Stimulated activated CD4-positive, alpha-beta T cell treated with anti-CD3 and anti-CD28 coated beads, TNF-alpha, amount 100 ng/mL, for 1 hour (primary cell): ENCODE results near the gene NUDT21.
"Not testable (repeated sequence)": the region's sequence is repeated elsewhere in the genome, so short reads cannot be mapped to it uniquely, and the experiment has no call there.

ENCODE experiments used
- DNase-seq, 3 donors: peaks; one replicate each; pipeline ENCODE4 v3.0.0-alpha.2; 2020; ENCODE audit warnings: low read depth in 3 of 3, low spot score in 1 of 3

The NUDT21 gene

GRCh38 chr16:56450986-56451752 is at the start of gene NUDT21, which contains the start of gene OGFOD1:
Gene NUDT21 (minus strand): TSS chr16:56451332. CDS start chr16:56451202, 130 bp downstream.
Gene OGFOD1 (plus strand): TSS chr16:56451554. CDS start chr16:56451613, 59 bp downstream.
- DNase-seq: peak; percentile 70 to 83 (median 77)

- DNase-seq: no peak
Measured at GRCh38 chr16:56493815-56494214, 42.7 kb upstream of the NUDT21 start.

- no peak for DNase-seq
Measured at GRCh38 chr16:56493126-56493525, 42.0 kb upstream of the NUDT21 start.

GRCh38 chr16:56491657-56492261 is 40.6 kb upstream of the NUDT21 start:
- no peak for DNase-seq

GRCh38 chr16:56488868-56489267 is 37.7 kb upstream of the NUDT21 start:
- DNase-seq: not testable (repeated sequence)

GRCh38 chr16:56488035-56488434 is 36.9 kb upstream of the NUDT21 start:
- DNase-seq: no peak

GRCh38 chr16:56483394-56483793 is 32.3 kb upstream of the NUDT21 start:
- DNase-seq: no peak

GRCh38 chr16:56482683-56483236 is 31.6 kb upstream of the NUDT21 start:
- no peak for DNase-seq

- DNase-seq: no peak
Measured at GRCh38 chr16:56481468-56482122, 30.5 kb upstream of the NUDT21 start.

GRCh38 chr16:56480776-56481467 is 29.8 kb upstream of the NUDT21 start:
- no peak for DNase-seq

GRCh38 chr16:56479469-56479868 is 28.3 kb upstream of the NUDT21 start:
- no peak for DNase-seq

- DNase-seq: no peak
Measured at GRCh38 chr16:56478281-56479049, 27.3 kb upstream of the NUDT21 start.

- DNase-seq: no peak
Measured at GRCh38 chr16:56477096-56477878, 26.2 kb upstream of the NUDT21 start.

- DNase-seq: no peak
Measured at GRCh38 chr16:56475201-56475600, 24.1 kb upstream of the NUDT21 start.

GRCh38 chr16:56470666-56471065 is 19.5 kb upstream of the NUDT21 start:
- no peak for DNase-seq

- no peak for DNase-seq
Measured at GRCh38 chr16:56470232-56470631, 19.1 kb upstream of the NUDT21 start.

GRCh38 chr16:56469748-56470147 is 18.6 kb upstream of the NUDT21 start:
- DNase-seq: no peak

- no peak for DNase-seq
Measured at GRCh38 chr16:56468800-56469199, 17.7 kb upstream of the NUDT21 start.

- DNase-seq: no peak
Measured at GRCh38 chr16:56466344-56466743, 15.2 kb upstream of the NUDT21 start.

GRCh38 chr16:56463153-56463552 is 12.0 kb upstream of the NUDT21 start:
- DNase-seq: no peak
